HG03520 (cell line): ENCODE data around the gene TOMM40L.

Source experiments
- ATAC-seq: cut with Tn5 transposase; IDR thresholded peaks from one replicate; pipeline ENCODE4 v1.9.1; 2021; ENCODE audit warnings: mild to moderate bottlenecking, moderate library complexity; ENCODE audit not compliant: unreplicated experiment

The TOMM40L gene

GRCh38 chr1:161196521-161197451 lies 29.1 kb upstream of the TOMM40L start:
- no peak for ATAC-seq

- ATAC-seq, result no peak
Observed at GRCh38 chr1:161197560-161198193, 28.2 kb upstream of the TOMM40L start.

GRCh38 chr1:161198194-161198896 lies 27.5 kb upstream of the TOMM40L start:
- ATAC-seq, result no peak

- no peak for ATAC-seq
Observed at GRCh38 chr1:161198897-161199431, 26.9 kb upstream of the TOMM40L start, which contains the start of gene ADAMTS4. TSS of gene ADAMTS4 (minus strand) at chr1:161199054. CDS start at chr1:161198627, 427 bp downstream.

GRCh38 chr1:161199506-161200139 lies 26.2 kb upstream of the TOMM40L start:
- ATAC-seq, result no peak

- no peak for ATAC-seq
Observed at GRCh38 chr1:161200421-161200991, 25.4 kb upstream of the TOMM40L start.

GRCh38 chr1:161200992-161201835 lies 24.6 kb upstream of the TOMM40L start:
- ATAC-seq, result no peak

- ATAC-seq, result peak; percentile 97
Observed at GRCh38 chr1:161201836-161202712, 23.8 kb upstream of the TOMM40L start, which contains the start of gene NDUFS2. TSS of gene NDUFS2 (plus strand) at chr1:161202367. CDS start at chr1:161202386, 19 bp downstream.

- ATAC-seq, result no peak
Observed at GRCh38 chr1:161206411-161207140, 19.3 kb upstream of the TOMM40L start.

- ATAC-seq, result no peak
Observed at GRCh38 chr1:161207173-161207572, 18.7 kb upstream of the TOMM40L start.

GRCh38 chr1:161209790-161210409 lies 16.0 kb upstream of the TOMM40L start:
- peak; percentile 53 for ATAC-seq

- ATAC-seq, result no peak
Observed at GRCh38 chr1:161214369-161214768, 11.5 kb upstream of the TOMM40L start.

GRCh38 chr1:161215076-161215475 lies 10.8 kb upstream of the TOMM40L start, which contains the start of gene FCER1G:
TSS of gene FCER1G (plus strand) at chr1:161215295. CDS start at chr1:161215322, 27 bp downstream.
- no peak for ATAC-seq

GRCh38 chr1:161216945-161217712 lies 8.7 kb upstream of the TOMM40L start:
- ATAC-seq, result peak; percentile 75

GRCh38 chr1:161217831-161218230 lies 8.0 kb upstream of the TOMM40L start:
- no peak for ATAC-seq
